Stomach (tissue), 4 donors: ENCODE results near the gene FOXC2.
A peak's percentile ranks its signal among the peaks of the same experiment; 100 is the strongest.

Source experiments
- CTCF ChIP-seq, 7 experiments: fragments of 450-650 bp in 4 of 7; fragments of 200-600 bp in 3 of 7; sonication (generic) in 3 of 7; IDR thresholded peaks; one replicate each; pipeline ENCODE4 v1.5.1; 2016 to 2019; ENCODE audit warnings: antibody characterized with exemption in 7 of 7, control low read depth in 2 of 7, mild to moderate bottlenecking in 1 of 7
- EP300 ChIP-seq: sonication (generic); formaldehyde crosslinking; IDR thresholded peaks from one replicate; pipeline ENCODE4 v1.6.1; 2017; ENCODE audit warnings: antibody characterized with exemption
- POLR2A ChIP-seq, 4 donors: fragments of 450-650 bp; IDR thresholded peaks; one replicate each; pipeline ENCODE4 v1.6.1; 2016; ENCODE audit warnings: antibody characterized with exemption in 4 of 4, control low read depth in 2 of 4, mild to moderate bottlenecking in 1 of 4, moderate library complexity in 1 of 4

GRCh38 chr16:86563469-86564345 lies 2.9 kb upstream of the FOXC2 start:
- TF ChIP-seq POLR2A (IDR thresholded peaks at IDR 0.05) = no peak
- peak in 6 of 7 experiments; percentile 85 to 100 (median 100) for TF ChIP-seq CTCF (IDR thresholded peaks at IDR 0.05)
- no peak for TF ChIP-seq EP300
